ENCODE measurements around the gene DTNA. TPM values are rescaled to one million over a fixed set of nuclear protein-coding genes. Genes with fewer than 3 reads are reported as not detected.

DTNA gene
- polyA plus RNA-seq, 1 donor from 2014 or later = 53.9 TPM

GRCh38 chr18:34871435-34871834, 161.3 kb downstream of the DTNA start:
- no peak overlapping the region for H3K4me3 ChIP-seq (ENCODE audit: low read length)
- no peak overlapping the region for H3K27ac ChIP-seq (ENCODE audit: low read length)
- H3K9ac ChIP-seq (ENCODE audit: low read length) = no peak overlapping the region
- TF ChIP-seq CTCF (IDR thresholded peaks at IDR 0.05; ENCODE audit: poor library complexity, severe bottlenecking) = no peak
- TF ChIP-seq EP300 (conservative IDR thresholded peaks at IDR 0.05; ENCODE audit: poor library complexity, severe bottlenecking) = no peak
- no peak for TF ChIP-seq POLR2AphosphoS5 (IDR thresholded peaks at IDR 0.05)
- TF ChIP-seq MXI1 (conservative IDR thresholded peaks at IDR 0.05; ENCODE audit: poor library complexity, severe bottlenecking) = no peak
- TF ChIP-seq RAD21 (conservative IDR thresholded peaks at IDR 0.05) = no peak
- TF ChIP-seq SMC3 (conservative IDR thresholded peaks at IDR 0.05; ENCODE audit: poor library complexity) = no peak
- TF ChIP-seq REST (IDR thresholded peaks at IDR 0.05; ENCODE audit: borderline replicate concordance) = no peak
- no peak for TF ChIP-seq EZH2 (IDR thresholded peaks at IDR 0.05; ENCODE audit: borderline replicate concordance, insufficient read depth, low read length, poor library complexity, severe bottlenecking)
- TF ChIP-seq TAF1 (IDR thresholded peaks at IDR 0.05; ENCODE audit: low read depth) = no peak
- no peaks in the 10 kb centered on the region for H3F3A ChIP-seq (ENCODE audit: insufficient read depth, low read length, poor library complexity, severe bottlenecking)
- no peaks in the 10 kb centered on the region for H3K27me3 ChIP-seq (ENCODE audit: insufficient read depth, low read depth, low read length)
- H3K79me2 ChIP-seq (replicated peaks; ENCODE audit: insufficient read depth, low read length) = no peaks in the 10 kb centered on the region
- peaks cover 3% of the 10 kb centered on the region for H3K36me3 ChIP-seq (ENCODE audit: insufficient read depth, low read length)
- H2AFZ ChIP-seq (ENCODE audit: low read depth, low read length) = no peak overlapping the region
- no peaks in the 10 kb centered on the region for H3K9me2 ChIP-seq (ENCODE audit: insufficient read depth, low read length)
- no peaks in the 10 kb centered on the region for H4K20me1 ChIP-seq (ENCODE audit: insufficient read depth)
- H3K9me3 ChIP-seq (ENCODE audit: low read length) = no peaks in the 10 kb centered on the region
- no peak overlapping the region for H3K4me2 ChIP-seq (ENCODE audit: low read length)

GRCh38 chr18:34872066-34872465, 162.0 kb downstream of the DTNA start:
- no peak overlapping the region for H3K4me2 ChIP-seq (ENCODE audit: low read length)
- no peaks in the 10 kb centered on the region for H3K9me3 ChIP-seq (ENCODE audit: low read length)
- no peaks in the 10 kb centered on the region for H4K20me1 ChIP-seq (ENCODE audit: insufficient read depth)
- H3K9ac ChIP-seq (ENCODE audit: low read length) = no peak overlapping the region
- H3K79me2 ChIP-seq (replicated peaks; ENCODE audit: insufficient read depth, low read length) = no peaks in the 10 kb centered on the region
- H3K27me3 ChIP-seq (ENCODE audit: insufficient read depth, low read depth, low read length) = no peaks in the 10 kb centered on the region
- H3K9me2 ChIP-seq (ENCODE audit: insufficient read depth, low read length) = no peaks in the 10 kb centered on the region
- no peaks in the 10 kb centered on the region for H3F3A ChIP-seq (ENCODE audit: insufficient read depth, low read length, poor library complexity, severe bottlenecking)
- H3K4me3 ChIP-seq (ENCODE audit: low read length) = no peak overlapping the region
- H3K27ac ChIP-seq (ENCODE audit: low read length) = no peak overlapping the region
- peaks cover 3% of the 10 kb centered on the region for H3K36me3 ChIP-seq (ENCODE audit: insufficient read depth, low read length)
- no peak overlapping the region for H2AFZ ChIP-seq (ENCODE audit: low read depth, low read length)
- no peak for TF ChIP-seq MXI1 (conservative IDR thresholded peaks at IDR 0.05; ENCODE audit: poor library complexity, severe bottlenecking)
- TF ChIP-seq CTCF (IDR thresholded peaks at IDR 0.05; ENCODE audit: poor library complexity, severe bottlenecking) = no peak
- TF ChIP-seq POLR2AphosphoS5 (IDR thresholded peaks at IDR 0.05) = no peak
- TF ChIP-seq REST (IDR thresholded peaks at IDR 0.05; ENCODE audit: borderline replicate concordance) = no peak
- TF ChIP-seq TAF1 (IDR thresholded peaks at IDR 0.05; ENCODE audit: low read depth) = no peak
- no peak for TF ChIP-seq SMC3 (conservative IDR thresholded peaks at IDR 0.05; ENCODE audit: poor library complexity)
- TF ChIP-seq RAD21 (conservative IDR thresholded peaks at IDR 0.05) = no peak
- TF ChIP-seq EP300 (conservative IDR thresholded peaks at IDR 0.05; ENCODE audit: poor library complexity, severe bottlenecking) = no peak
- TF ChIP-seq EZH2 (IDR thresholded peaks at IDR 0.05; ENCODE audit: borderline replicate concordance, insufficient read depth, low read length, poor library complexity, severe bottlenecking) = no peak
